ENCODE data around the gene MUC5B.

MUC5B gene

DNA sequence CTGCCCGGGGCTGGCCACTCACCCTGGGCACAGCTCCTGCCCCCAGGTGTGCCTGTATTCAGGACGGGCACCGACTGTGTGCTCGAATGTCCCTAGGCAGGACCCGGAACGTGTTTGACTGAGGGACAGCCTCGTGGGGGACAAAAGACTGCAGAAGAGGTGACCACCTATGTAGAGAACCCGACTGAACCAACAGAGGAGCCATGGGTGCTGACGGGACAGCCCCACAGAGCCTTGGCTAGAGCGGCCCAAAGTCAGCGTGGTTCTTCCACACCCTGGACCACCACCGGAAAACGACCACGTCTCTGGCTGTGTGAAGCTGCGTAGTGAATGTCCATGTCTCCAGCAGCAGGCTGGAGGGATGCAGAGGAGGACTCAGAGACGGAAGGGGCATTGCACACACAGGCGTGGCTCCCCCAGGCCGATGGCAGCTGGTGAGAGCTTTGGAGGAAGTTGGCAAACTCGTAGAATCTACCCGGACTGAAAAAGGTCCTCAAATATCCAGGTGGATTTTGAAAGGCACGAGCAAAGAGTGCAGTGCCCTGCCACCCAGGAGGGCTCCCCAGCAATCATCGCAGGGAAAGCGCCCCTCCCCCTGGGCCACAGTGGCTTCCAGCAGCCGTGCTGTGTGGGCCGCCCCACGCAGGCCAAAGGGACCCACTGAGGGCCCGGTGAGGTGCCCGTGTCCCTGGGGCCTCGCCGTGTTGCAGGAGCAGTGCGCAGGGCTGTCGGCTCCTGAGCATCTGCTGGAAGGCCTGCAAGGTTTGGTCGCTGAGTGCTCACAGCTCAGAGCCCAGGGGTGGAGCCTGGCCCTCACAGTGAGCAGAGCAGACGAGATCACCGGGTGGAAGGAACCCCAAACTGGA lies 17.5 kb upstream of the MUC5B start:
- TF ChIP-seq, protein P1, sequence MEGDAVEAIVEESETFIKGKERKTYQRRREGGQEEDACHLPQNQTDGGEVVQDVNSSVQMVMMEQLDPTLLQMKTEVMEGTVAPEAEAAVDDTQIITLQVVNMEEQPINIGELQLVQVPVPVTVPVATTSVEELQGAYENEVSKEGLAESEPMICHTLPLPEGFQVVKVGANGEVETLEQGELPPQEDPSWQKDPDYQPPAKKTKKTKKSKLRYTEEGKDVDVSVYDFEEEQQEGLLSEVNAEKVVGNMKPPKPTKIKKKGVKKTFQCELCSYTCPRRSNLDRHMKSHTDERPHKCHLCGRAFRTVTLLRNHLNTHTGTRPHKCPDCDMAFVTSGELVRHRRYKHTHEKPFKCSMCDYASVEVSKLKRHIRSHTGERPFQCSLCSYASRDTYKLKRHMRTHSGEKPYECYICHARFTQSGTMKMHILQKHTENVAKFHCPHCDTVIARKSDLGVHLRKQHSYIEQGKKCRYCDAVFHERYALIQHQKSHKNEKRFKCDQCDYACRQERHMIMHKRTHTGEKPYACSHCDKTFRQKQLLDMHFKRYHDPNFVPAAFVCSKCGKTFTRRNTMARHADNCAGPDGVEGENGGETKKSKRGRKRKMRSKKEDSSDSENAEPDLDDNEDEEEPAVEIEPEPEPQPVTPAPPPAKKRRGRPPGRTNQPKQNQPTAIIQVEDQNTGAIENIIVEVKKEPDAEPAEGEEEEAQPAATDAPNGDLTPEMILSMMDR (IDR thresholded peaks at IDR 0.05; ENCODE audit: borderline replicate concordance, control extremely low read depth, extremely low read depth, insufficient read depth, missing control alignments): no peak
- peak; percentile 31 for DNase-seq (ENCODE audit: low spot score)
- in situ Hi-C loops (cut with MboI; ENCODE audit: low sequenced_read_pairs, unreplicated experiment): no loop called here

DNA sequence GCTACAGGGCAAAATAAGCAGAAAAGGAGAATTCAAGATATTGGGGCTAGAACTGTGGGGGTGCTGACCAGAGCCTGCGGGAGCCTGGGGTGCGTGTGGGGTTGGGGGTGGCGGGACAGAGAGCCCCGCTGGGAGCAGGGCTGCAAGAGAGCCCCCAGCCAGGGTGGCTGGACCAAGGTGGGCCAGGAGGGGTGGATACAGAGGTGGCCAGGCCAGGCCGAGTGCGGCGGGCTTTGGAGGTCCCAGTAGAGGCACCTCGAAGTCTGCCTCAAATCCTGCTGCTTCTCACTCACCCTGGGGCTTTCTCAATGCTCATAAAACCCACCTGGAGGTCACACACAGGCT lies 16.9 kb upstream of the MUC5B start:
- in situ Hi-C loops (cut with MboI; ENCODE audit: low sequenced_read_pairs, unreplicated experiment): no loop called here
- TF ChIP-seq, protein P1 (IDR thresholded peaks at IDR 0.05; ENCODE audit: borderline replicate concordance, control extremely low read depth, extremely low read depth, insufficient read depth, missing control alignments): no peak
- no peak for DNase-seq (ENCODE audit: low spot score)

DNA sequence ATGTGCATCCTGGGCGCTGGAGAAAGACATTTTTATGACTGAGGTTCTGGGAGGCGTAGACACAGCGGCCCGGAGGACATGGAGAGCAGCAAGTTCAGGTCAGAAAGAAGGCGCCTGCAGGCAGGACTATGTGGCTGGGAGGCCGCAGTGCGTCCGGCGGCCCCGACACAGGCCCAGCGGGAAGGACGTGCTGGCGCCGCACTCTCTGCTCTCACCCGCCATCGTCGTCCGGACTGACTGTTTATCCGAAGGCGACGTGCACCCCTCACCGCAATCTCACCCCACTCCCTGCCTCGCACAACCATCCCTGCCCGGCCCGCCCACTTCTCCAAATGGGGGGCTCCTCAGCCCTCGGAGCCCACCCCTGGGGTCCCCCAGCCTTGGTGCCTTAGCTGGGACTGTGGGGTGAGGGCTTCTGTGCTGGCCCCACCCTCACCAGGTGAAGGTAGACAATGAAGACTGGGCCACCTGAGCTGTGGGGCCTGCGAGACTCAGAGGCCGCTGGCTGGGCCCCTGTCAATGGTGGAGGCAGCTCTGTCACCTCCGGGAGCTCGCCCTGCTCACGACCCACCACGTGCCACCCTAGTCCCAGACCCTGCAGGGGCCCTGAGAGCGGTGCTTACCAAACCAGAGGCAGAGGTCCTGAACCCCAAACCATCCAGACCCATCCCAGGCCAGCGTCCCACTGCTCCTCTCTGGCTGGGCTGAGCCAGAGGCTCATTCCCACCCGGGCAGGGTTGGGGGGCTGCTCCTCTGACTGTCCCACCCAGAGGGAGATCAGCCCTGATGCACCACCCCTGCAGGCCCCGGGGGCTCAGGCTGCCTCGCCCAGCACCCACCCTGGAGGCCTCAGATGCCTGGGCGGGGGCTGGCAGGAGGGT lies 16.2 kb upstream of the MUC5B start:
- TF ChIP-seq, protein P1 (IDR thresholded peaks at IDR 0.05; ENCODE audit: borderline replicate concordance, control extremely low read depth, extremely low read depth, insufficient read depth, missing control alignments): no peak
- no peak for DNase-seq (ENCODE audit: low spot score)
- in situ Hi-C loops (cut with MboI; ENCODE audit: low sequenced_read_pairs, unreplicated experiment): no loop called here

DNA sequence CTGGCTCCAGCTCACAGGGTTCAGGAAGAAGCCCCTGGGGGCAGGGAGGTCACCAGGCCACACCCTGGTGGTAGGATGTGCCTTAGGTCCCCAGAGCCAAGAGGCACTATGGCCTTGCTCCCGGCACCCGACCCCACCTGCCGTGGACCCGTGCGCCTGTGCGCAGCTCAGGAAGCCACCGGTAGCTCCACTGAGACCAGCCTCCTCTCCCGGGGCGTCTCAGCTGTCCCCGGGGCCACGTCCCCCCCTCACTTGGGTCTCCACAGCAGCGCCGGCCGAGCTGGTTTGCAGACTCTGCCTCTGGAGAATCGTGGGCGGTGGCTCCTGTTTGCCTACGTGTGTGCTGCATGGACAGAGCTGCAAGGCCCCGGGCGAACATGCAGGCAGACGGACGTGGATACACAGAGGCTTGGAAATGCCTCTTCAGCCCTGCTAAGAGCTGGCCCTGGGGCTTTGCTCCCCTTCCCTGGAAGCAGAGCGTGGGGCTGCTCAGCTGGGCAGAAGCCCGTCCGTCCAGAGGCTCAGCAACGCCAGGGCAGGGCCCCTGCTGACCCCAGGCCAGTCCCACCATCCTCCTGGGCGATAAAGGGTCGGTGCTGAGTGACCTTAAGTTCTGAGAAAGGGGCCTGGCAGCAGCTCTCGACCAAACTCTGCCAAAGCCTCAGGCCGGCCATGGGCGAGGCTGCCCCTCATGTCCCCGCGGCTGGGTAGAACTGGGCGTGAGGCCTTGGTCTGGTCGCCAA lies 15.3 kb upstream of the MUC5B start:
- peak; percentile 12 for DNase-seq (ENCODE audit: low spot score)
- TF ChIP-seq, protein P1 (IDR thresholded peaks at IDR 0.05; ENCODE audit: borderline replicate concordance, control extremely low read depth, extremely low read depth, insufficient read depth, missing control alignments): no peak
- in situ Hi-C loops (cut with MboI; ENCODE audit: low sequenced_read_pairs, unreplicated experiment): no loop called here

DNA sequence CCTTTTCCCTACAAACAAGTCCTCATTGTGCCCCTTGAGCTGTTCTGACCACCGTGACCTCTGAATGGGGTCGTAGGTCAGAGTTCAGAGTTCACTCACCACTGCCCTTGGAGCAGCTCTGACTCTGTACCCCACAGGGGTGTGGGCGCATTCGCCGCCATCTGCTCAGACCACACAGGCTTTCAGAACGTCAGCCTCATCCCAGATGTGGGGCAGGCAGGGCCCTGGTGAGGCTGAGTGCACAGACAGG lies 14.8 kb upstream of the MUC5B start:
- in situ Hi-C loops (cut with MboI; ENCODE audit: low sequenced_read_pairs, unreplicated experiment): no loop called here
- TF ChIP-seq, protein P1 (IDR thresholded peaks at IDR 0.05; ENCODE audit: borderline replicate concordance, control extremely low read depth, extremely low read depth, insufficient read depth, missing control alignments): no peak

More for the DNA sequence above, 14.8 kb upstream of the MUC5B start:
- DNase-seq (ENCODE audit: low spot score): no peak

Data from GM13976 (cell line).